GM12801 (cell line): ENCODE measurements around the gene CACNA2D3.

Source experiments
- TF ChIP-seq, protein P1 (sequence below): IDR thresholded peaks from one replicate; pipeline ENCODE4 v1.5.1; 2011; ENCODE audit warnings: control low read depth; ENCODE audit not compliant: insufficient read length; ENCODE audit errors: extremely low read depth

The CACNA2D3 gene

DNA sequence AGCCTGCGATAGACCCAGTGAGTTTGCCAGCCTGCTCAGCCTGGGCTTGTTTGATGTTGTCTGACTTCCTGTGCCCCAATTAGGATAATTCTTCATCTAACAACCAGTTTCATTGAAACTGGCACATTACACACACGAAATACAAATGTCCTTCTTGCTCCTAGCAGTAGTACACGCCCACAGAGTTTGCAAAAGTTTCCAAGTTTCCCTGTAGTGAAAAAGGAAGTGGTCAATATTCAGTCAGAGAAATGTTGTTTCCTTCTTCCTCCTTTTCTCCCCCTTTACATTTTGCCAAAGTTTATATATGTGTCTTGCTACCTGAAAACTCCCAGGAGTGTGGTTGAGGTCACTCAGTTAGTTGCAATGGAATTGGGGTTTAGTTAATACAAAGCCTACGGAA is 863.9 kb downstream of the CACNA2D3 start:
- TF ChIP-seq, protein P1, sequence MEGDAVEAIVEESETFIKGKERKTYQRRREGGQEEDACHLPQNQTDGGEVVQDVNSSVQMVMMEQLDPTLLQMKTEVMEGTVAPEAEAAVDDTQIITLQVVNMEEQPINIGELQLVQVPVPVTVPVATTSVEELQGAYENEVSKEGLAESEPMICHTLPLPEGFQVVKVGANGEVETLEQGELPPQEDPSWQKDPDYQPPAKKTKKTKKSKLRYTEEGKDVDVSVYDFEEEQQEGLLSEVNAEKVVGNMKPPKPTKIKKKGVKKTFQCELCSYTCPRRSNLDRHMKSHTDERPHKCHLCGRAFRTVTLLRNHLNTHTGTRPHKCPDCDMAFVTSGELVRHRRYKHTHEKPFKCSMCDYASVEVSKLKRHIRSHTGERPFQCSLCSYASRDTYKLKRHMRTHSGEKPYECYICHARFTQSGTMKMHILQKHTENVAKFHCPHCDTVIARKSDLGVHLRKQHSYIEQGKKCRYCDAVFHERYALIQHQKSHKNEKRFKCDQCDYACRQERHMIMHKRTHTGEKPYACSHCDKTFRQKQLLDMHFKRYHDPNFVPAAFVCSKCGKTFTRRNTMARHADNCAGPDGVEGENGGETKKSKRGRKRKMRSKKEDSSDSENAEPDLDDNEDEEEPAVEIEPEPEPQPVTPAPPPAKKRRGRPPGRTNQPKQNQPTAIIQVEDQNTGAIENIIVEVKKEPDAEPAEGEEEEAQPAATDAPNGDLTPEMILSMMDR, result no peak

DNA sequence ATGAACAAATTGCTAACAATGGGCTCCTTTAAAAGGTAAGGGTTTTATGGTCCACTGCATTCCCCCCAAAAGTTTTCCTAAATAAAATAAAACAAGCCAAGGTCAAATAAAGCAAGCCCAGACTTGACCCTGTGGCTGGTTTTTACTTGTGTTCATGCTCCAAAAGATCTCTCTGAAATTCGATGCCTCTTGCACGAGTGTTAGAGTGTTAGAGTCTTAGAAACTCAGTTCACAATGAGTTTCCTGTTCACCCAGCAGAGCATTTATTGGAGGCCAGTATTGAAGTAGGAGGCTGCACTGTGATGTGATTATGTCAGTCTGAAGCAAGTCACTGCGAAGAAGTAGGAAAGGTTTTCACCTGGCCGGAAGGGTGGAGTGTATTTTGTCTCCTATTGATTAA is 865.4 kb downstream of the CACNA2D3 start:
- TF ChIP-seq, protein P1, result no peak

DNA sequence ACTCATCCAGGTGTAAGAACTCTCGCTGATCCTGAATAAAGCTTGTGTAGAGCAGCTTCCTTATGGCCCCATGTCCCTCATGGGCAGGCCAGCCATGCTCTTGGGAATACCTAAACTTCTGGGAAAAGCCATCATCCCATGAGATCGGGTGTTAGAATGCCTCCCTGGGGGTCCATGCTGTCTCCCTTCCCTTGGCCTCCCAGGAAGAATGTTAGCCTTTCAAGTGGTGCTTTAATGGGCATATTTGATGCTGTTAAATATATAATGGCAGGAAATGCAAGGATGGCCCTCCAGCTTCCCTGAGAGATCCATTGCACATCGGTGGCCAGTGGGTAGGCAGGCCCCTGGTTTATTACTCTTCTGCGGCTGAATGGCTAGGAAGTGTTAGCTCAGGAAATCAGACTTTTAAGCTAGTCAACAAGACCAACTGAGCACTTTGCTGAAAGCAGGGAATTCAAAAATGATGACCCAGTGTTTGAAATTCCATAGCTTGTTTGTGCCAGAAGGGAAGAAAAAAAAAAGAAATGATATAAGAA is 866.0 kb downstream of the CACNA2D3 start:
- TF ChIP-seq, protein P1, result no peak

DNA sequence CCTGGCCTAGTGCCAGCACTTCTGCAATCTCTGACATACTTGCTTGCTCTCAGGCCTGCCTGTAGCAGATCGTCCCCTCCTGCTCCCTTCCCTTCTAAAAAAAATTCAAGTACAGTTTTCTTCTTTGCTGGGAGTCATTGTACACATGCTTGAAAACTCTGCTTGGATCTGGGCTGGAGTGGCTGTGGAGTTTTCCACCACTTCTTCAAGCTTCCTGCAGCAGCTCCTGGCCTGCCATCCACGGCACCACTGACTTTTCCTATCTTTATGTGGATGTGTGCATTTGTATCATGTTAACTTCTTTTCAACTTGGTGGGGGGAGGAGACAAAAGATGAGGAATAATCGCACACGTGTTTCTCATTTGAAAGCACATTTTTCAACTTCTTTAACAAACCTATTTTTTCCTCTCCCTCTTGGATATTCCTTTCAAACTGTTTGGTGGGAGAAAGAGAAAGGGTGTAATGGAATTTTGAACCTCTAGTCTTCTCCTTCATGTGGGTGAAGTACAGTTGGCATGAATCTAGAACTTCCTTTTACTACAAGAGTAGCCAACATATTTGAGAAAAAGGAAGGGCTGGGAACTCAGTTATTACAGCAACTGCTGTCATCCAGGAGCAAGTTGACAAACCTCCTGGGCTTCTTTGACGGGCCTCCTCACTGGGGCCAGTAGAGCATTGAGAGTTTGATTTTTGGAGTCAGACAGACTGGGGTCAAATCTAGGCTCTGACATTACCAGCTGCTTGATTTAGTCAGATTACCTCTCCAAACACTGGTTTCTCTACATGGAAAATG is 866.7 kb downstream of the CACNA2D3 start:
- TF ChIP-seq, protein P1, result no peak

DNA sequence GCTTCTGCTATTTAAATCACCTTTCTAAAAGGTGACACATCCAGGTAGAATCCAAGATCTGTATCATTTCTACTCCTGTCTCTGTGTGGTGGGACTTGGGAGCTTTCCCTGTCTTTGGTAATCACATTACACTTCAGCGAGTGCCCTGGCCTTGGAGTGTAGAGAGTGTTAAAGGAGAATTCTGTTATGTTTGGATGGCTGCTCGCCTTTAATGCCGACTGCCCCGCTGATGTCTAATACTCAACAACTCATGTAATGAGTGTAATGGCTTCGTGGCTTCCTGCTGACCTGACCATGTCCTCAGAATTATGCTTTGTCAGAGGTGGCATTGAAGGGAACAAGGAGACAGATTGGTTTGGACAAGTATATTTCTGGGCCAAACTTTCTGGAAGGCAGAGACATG is 871.8 kb downstream of the CACNA2D3 start:
- TF ChIP-seq, protein P1, result no peak

DNA sequence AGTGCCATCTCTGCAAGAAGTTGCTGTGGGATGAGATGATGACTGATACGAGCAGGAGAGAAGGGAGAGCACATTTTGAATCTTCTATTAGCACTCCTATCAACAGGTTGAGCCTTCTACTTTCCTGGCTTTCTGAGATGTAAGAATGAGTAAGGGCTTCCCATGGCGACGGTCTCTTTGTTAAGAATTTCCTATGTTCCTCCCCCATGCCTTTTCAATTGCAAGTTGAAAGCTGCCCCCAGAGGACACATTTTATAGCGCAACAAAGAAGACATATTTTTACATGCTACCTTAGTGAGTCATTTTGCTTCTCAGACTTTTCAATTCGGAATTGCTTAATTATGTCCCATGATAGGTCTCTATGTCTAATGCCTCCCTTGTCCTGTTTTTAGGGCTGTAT is 876.8 kb downstream of the CACNA2D3 start:
- TF ChIP-seq, protein P1, result no peak

DNA sequence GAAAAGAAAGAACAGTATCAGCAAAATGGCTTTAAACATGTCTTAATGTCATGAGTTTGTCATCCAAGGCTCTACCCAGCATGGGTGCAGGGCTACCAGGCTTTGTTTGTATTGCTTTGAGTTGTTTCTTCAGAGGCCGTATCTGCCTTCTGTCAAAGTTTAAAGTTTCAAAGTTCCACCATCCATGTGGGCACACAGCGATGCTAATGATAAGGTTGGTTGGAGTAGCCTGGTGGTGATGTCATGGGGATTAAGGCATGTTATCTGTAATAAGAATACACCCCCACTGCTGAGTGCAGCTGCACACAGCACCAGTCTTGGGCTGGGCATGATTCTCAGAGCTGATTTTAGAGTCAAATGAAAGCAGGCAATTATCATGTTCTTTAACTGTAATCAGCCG is 877.5 kb downstream of the CACNA2D3 start:
- TF ChIP-seq, protein P1, result no peak
